GM12865 (cell line): ENCODE results near the gene ACTL8.

Experiments used
- DNase-seq: peaks from one replicate; pipeline ENCODE4 v3.0.0; 2010; ENCODE audit warnings: low read depth
- H3K4me3 ChIP-seq: 2 replicates; pipeline ENCODE4 v1.5.1; 2011; ENCODE audit warnings: mild to moderate bottlenecking, low read depth, low read length, control low read depth
- TF ChIP-seq, protein P1 (sequence below): IDR thresholded peaks from 2 replicates; pipeline ENCODE4 v1.5.1; 2011; ENCODE audit warnings: low read length, control low read depth, low read depth, inconsistent platforms; ENCODE audit not compliant: insufficient read depth; ENCODE audit errors: missing control alignments

ACTL8 gene

GRCh38 chr1:17764591-17764990 is 9.5 kb downstream of the ACTL8 start:
- no peak for DNase-seq
- H3K4me3 ChIP-seq, result no peak overlapping the region
- TF ChIP-seq, protein P1, sequence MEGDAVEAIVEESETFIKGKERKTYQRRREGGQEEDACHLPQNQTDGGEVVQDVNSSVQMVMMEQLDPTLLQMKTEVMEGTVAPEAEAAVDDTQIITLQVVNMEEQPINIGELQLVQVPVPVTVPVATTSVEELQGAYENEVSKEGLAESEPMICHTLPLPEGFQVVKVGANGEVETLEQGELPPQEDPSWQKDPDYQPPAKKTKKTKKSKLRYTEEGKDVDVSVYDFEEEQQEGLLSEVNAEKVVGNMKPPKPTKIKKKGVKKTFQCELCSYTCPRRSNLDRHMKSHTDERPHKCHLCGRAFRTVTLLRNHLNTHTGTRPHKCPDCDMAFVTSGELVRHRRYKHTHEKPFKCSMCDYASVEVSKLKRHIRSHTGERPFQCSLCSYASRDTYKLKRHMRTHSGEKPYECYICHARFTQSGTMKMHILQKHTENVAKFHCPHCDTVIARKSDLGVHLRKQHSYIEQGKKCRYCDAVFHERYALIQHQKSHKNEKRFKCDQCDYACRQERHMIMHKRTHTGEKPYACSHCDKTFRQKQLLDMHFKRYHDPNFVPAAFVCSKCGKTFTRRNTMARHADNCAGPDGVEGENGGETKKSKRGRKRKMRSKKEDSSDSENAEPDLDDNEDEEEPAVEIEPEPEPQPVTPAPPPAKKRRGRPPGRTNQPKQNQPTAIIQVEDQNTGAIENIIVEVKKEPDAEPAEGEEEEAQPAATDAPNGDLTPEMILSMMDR, result no peak

GRCh38 chr1:17765444-17766411 is 10.6 kb downstream of the ACTL8 start:
- no peak overlapping the region for H3K4me3 ChIP-seq
- TF ChIP-seq, protein P1, result no peak
- no peak for DNase-seq

GRCh38 chr1:17768651-17769241 is 13.6 kb downstream of the ACTL8 start:
- DNase-seq, result no peak
- H3K4me3 ChIP-seq, result no peak overlapping the region
- TF ChIP-seq, protein P1, result no peak

- H3K4me3 ChIP-seq, result no peak overlapping the region
- TF ChIP-seq, protein P1, result no peak
- DNase-seq, result no peak
Measured at GRCh38 chr1:17770983-17771382, 15.8 kb downstream of the ACTL8 start.

- no peak overlapping the region for H3K4me3 ChIP-seq
- TF ChIP-seq, protein P1, result no peak
- no peak for DNase-seq
Measured at GRCh38 chr1:17772615-17773212, 17.6 kb downstream of the ACTL8 start.

DNA sequence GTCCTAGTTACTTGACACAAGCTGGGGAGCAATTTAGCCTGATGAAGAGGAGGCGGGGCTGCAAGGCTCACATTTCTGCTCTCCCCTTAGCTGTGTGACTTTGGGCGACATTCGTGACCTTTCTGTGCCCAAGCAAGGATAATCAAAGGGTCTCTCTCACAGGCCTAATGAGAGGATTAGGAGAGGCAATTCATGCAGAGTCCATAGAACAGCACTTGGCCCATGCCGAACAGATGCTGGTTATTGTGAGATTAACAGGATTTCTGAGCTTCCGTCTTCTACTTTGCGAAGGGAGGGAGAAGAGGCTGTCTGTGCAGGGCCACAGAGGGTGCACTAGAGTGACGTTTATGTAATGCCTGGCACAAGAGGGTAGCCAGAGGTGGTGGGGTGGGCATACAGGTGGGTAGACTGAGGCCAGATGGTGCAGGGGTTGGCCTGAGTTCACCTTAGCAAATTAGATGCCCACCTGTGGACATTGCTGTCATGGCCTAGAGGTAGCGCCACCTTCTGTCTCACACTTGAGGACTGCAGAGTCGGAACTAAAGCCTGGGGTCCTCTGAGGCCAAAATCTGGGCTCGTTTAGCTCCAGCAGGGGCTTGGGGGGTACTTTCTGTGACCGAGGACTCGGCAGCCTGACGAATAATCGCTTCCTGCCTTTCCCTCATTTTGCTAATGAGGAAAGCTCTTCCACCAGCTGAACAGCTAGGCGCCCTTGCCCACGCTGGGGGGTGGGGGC is 18.6 kb downstream of the ACTL8 start:
- H3K4me3 ChIP-seq, result no peak overlapping the region
- TF ChIP-seq, protein P1, result no peak

More for the DNA sequence above, 18.6 kb downstream of the ACTL8 start:
- no peak for DNase-seq
